H1 (cell line): ENCODE measurements around the gene ADCK2. TPM values are rescaled to one million over a fixed set of nuclear protein-coding genes. Genes with fewer than 3 reads are reported as not detected.

Source experiments
- CTCF ChIA-PET: fragments of 300-600 bp; sonication (Branson Sonifier 250); formaldehyde crosslinking; loops from one replicate; lab custom pipeline; 2021; ENCODE audit not compliant: partially characterized antibody; lab: Charles Lee
- POLR2A ChIA-PET: fragments of 300-600 bp; sonication (Branson Sonifier 250); formaldehyde crosslinking; loops from one replicate; lab custom pipeline; 2021; ENCODE audit warnings: inconsistent platforms; ENCODE audit not compliant: partially characterized antibody; lab: Charles Lee
- DNase-seq, 2 experiments: peaks; one replicate each; pipeline versions ENCODE4 v3.0.0 to v3.0.0-alpha.2; 2010 to 2022; ENCODE audit warnings: low spot score in 2 of 2, low read depth in 1 of 2, mixed read lengths in 1 of 2
- FAIRE-seq: peaks from 2 replicates; lab custom pipeline; 2011; peaks lifted over from hg19 to GRCh38; lab: Jason Lieb, UNC
- H2AFZ ChIP-seq: 2 replicates; pipeline ENCODE4 v1.8.1; 2012; ENCODE audit warnings: low read length, inconsistent platforms
- H2AK5ac ChIP-seq: 2 replicates; pipeline ENCODE4 v1.6.1; 2013; ENCODE audit warnings: low read depth, low read length
- H2BK120ac ChIP-seq: replicated peaks from 2 replicates; pipeline ENCODE3; 2013; ENCODE audit warnings: low read depth, low read length, inconsistent platforms
- H2BK12ac ChIP-seq: 2 replicates; pipeline ENCODE4 v1.6.1; 2013; ENCODE audit warnings: low read depth, low read length
- H2BK15ac ChIP-seq: 2 replicates; pipeline ENCODE4 v1.6.1; 2013; ENCODE audit warnings: low read length
- H2BK20ac ChIP-seq: 2 replicates; pipeline ENCODE4 v1.6.1; 2013; ENCODE audit warnings: low read length
- H2BK5ac ChIP-seq: 2 replicates; pipeline ENCODE4 v1.6.1; 2013; ENCODE audit warnings: low read depth, low read length
- H3K14ac ChIP-seq: 2 replicates; pipeline ENCODE4 v1.6.1; 2013; ENCODE audit warnings: inconsistent platforms; ENCODE audit not compliant: insufficient read length
- H3K18ac ChIP-seq: 2 replicates; pipeline ENCODE4 v1.6.1; 2013; ENCODE audit warnings: low read length; ENCODE audit errors: extremely low read depth
- H3K23ac ChIP-seq: 2 replicates; pipeline ENCODE4 v1.6.1; 2013; ENCODE audit warnings: inconsistent platforms; ENCODE audit not compliant: insufficient read length
- H3K23me2 ChIP-seq: 2 replicates; pipeline ENCODE4 v1.6.1; 2013; ENCODE audit warnings: low read depth, low read length
- H3K27ac ChIP-seq: 2 replicates; pipeline ENCODE4 v1.6.1; 2011; ENCODE audit warnings: low read depth, low read length, inconsistent platforms
- H3K27me3 ChIP-seq, 4 experiments: replicated peaks in 1 of 4; 1 replicate in 1 of 4; 2 replicates in 3 of 4; pipeline versions ENCODE4 v1.6.1 to v1.8.1; 2011 to 2013; ENCODE audit warnings: low read length in 3 of 4, mild to moderate bottlenecking in 3 of 4, inconsistent platforms in 2 of 4, mixed read lengths in 2 of 4, moderate library complexity in 1 of 4; ENCODE audit not compliant: control insufficient read depth in 3 of 4, insufficient read depth in 3 of 4; ENCODE audit errors: extremely low read depth in 1 of 4
- H3K36me3 ChIP-seq, 4 experiments: 2 replicates each; pipeline versions ENCODE4 v1.6.1 to v1.8.1; 2011 to 2013; ENCODE audit warnings: mild to moderate bottlenecking in 4 of 4, low read length in 3 of 4, moderate library complexity in 2 of 4, control low read depth in 1 of 4, inconsistent platforms in 1 of 4; ENCODE audit not compliant: insufficient read depth in 4 of 4, control insufficient read depth in 2 of 4
- H3K4ac ChIP-seq: replicated peaks from 2 replicates; pipeline ENCODE3; 2013; ENCODE audit warnings: low read length, low read depth, mixed read lengths, inconsistent platforms; ENCODE audit not compliant: insufficient read length
- H3K4me1 ChIP-seq, 4 experiments: replicated peaks in 1 of 4; 1 replicate in 1 of 4; 2 replicates in 3 of 4; pipeline versions ENCODE4 v1.6.1 to v1.8.1; 2011 to 2013; ENCODE audit warnings: low read length in 3 of 4, inconsistent platforms in 2 of 4, mixed read lengths in 1 of 4; ENCODE audit not compliant: insufficient read depth in 4 of 4, control insufficient read depth in 3 of 4
- H3K4me2 ChIP-seq, 2 experiments: 2 replicates each; pipeline versions ENCODE4 v1.6.1 to v1.8.1; 2011 to 2013; ENCODE audit warnings: low read depth in 2 of 2, low read length in 2 of 2, control low read depth in 1 of 2, inconsistent platforms in 1 of 2, mild to moderate bottlenecking in 1 of 2; ENCODE audit not compliant: insufficient read depth in 1 of 2
- H3K4me3 ChIP-seq, 4 experiments: fragments of 200-600, 300-600 bp in 1 of 4; sonication (generic), shearing (Covaris generic), sonication (Bioruptor Twin) in 1 of 4; 2 replicates each; pipeline versions ENCODE4 v1.5.1 to v1.8.1; 2011 to 2016; ENCODE audit warnings: low read length in 4 of 4, low read depth in 3 of 4, control low read depth in 2 of 4, inconsistent platforms in 2 of 4, mild to moderate bottlenecking in 2 of 4, mixed read lengths in 1 of 4, moderate library complexity in 1 of 4; ENCODE audit not compliant: insufficient read depth in 2 of 4; ENCODE audit errors: extremely low read depth in 1 of 4
- H3K56ac ChIP-seq: replicated peaks from 2 replicates; pipeline ENCODE3; 2013; ENCODE audit warnings: low read depth, mild to moderate bottlenecking, mixed read lengths, low read length, inconsistent platforms; ENCODE audit not compliant: insufficient read length
- H3K79me1 ChIP-seq: 2 replicates; pipeline ENCODE4 v1.6.1; 2013; ENCODE audit warnings: low read depth, low read length, control low read depth
- H3K79me2 ChIP-seq, 2 experiments: 2 replicates each; pipeline versions ENCODE4 v1.6.1 to v1.8.1; 2012 to 2013; ENCODE audit warnings: low read length in 2 of 2, mild to moderate bottlenecking in 2 of 2, inconsistent platforms in 1 of 2; ENCODE audit not compliant: insufficient read depth in 2 of 2, control insufficient read depth in 1 of 2
- H3K9ac ChIP-seq, 4 experiments: replicated peaks in 1 of 4; 1 replicate in 1 of 4; 2 replicates in 3 of 4; pipeline versions ENCODE4 v1.6.1 to v1.8.1; 2011 to 2013; ENCODE audit warnings: low read depth in 3 of 4, low read length in 3 of 4, control low read depth in 2 of 4, mild to moderate bottlenecking in 2 of 4, moderate library complexity in 2 of 4, inconsistent platforms in 1 of 4; ENCODE audit errors: extremely low read depth in 1 of 4
- H3K9me3 ChIP-seq, 2 experiments: 2 replicates each; pipeline versions ENCODE4 v1.6.1 to v1.8.1; 2012 to 2013; ENCODE audit warnings: mild to moderate bottlenecking in 2 of 2, moderate library complexity in 2 of 2, control low read depth in 1 of 2, inconsistent platforms in 1 of 2, low read depth in 1 of 2, low read length in 1 of 2, mixed read lengths in 1 of 2; ENCODE audit not compliant: insufficient read depth in 2 of 2
- H4K20me1 ChIP-seq, 2 experiments: replicated peaks in 1 of 2; 2 replicates each; pipeline versions ENCODE3 to v1.8.1; 2011 to 2013; ENCODE audit warnings: inconsistent platforms in 2 of 2, low read length in 2 of 2, mild to moderate bottlenecking in 1 of 2; ENCODE audit not compliant: insufficient read depth in 2 of 2, control insufficient read depth in 1 of 2
- H4K5ac ChIP-seq: 2 replicates; pipeline ENCODE4 v1.6.1; 2013; ENCODE audit warnings: low read length, low read depth, mixed read lengths, inconsistent platforms; ENCODE audit not compliant: insufficient read length
- H4K8ac ChIP-seq: 2 replicates; pipeline ENCODE4 v1.8.0; 2013; ENCODE audit warnings: mild to moderate bottlenecking, moderate library complexity, low read length, inconsistent platforms; ENCODE audit not compliant: insufficient read depth; ENCODE audit errors: extremely low read depth
- H4K91ac ChIP-seq: replicated peaks from 2 replicates; pipeline ENCODE3; 2013; ENCODE audit warnings: low read length, mixed read lengths, inconsistent platforms; ENCODE audit not compliant: insufficient read length
- EP300 ChIP-seq, 2 experiments: IDR thresholded peaks; 1 replicate in 1 of 2; 2 replicates in 1 of 2; pipeline ENCODE4 v1.6.1; 2011 to 2012; ENCODE audit warnings: low read depth in 2 of 2, low read length in 2 of 2, mild to moderate bottlenecking in 2 of 2, borderline replicate concordance in 1 of 2, inconsistent platforms in 1 of 2, moderate library complexity in 1 of 2
- WGBS, 2 experiments: shearing (Covaris generic) in 1 of 2; methylation state at CpG; one replicate each; pipeline versions ENCODE4 v1.1.6 to v1.1.7; 2013 to 2015; ENCODE audit warnings: low lambda C conversion rate in 2 of 2, mixed read lengths in 2 of 2, inconsistent platforms in 1 of 2, low coverage in 1 of 2, missing lambda C conversion rate in 1 of 2; ENCODE audit not compliant: insufficient replicate concordance in 2 of 2, insufficient coverage in 1 of 2, insufficient read length in 1 of 2; ENCODE audit errors: extremely low coverage in 1 of 2, missing lambda C conversion rate in 1 of 2; 5-methylcytosine and 5-hydroxymethylcytosine counted together
- polyA plus RNA-seq, 7 experiments: library from polyadenylated mRNA; depleted of rRNA in 3 of 7; stranded (reverse) in 5 of 7; unstranded in 2 of 7; fragments of >200 nt in 5 of 7; fragments of 200-250 nt in 2 of 7; gene quantifications; 1 replicate in 5 of 7; 2 replicates in 1 of 7; 4 replicates in 1 of 7; pipeline versions ENCODE4 v1.2.1 to v1.2.3, GENCODE V29; 2011 to 2013; ENCODE audit warnings: missing spikeins in 2 of 7, mixed read lengths in 2 of 7
- total RNA-seq: library from RNA; stranded (reverse); fragmentation: NEBNext Ultra II Directional; extraction: Animal tissue kit (Norgen Biotek cat#: 25700); gene quantifications from 2 replicates; pipeline ENCODE4 v1.2.1, GENCODE V29; 2021

ADCK2 gene
- total and polyA plus RNA-seq, 2 of the 8 experiments (the other 6 are each of a cell fraction or from before 2014, with no cell fraction given) = 6.9 to 11.7 TPM

GRCh38 chr7:140676306-140676705, 3.6 kb downstream of the ADCK2 start:
- 87% methylated on average over 3 of the region's 3 CpGs; no CpG with 5 or more reads in 1 of the 2 experiments for WGBS, 2 experiments
- H3K23me2 ChIP-seq = peaks cover 5% of the 10 kb centered on the region; the same call in 1 of the 2 replicates
- no peaks in the 10 kb centered on the region for H3K79me2 ChIP-seq
- H4K5ac ChIP-seq = no peak overlapping the region
- peaks cover 0 to 8% (median 2%) of the 10 kb centered on the region in 4 experiments; a peak in 3 of 7 replicates for H3K27me3 ChIP-seq
- no peak overlapping the region for H3K56ac ChIP-seq
- no peak overlapping the region for H2BK5ac ChIP-seq
- no peak overlapping the region for H3K18ac ChIP-seq
- no peak overlapping the region for H3K4ac ChIP-seq
- no peak overlapping the region for H3K23ac ChIP-seq
- no peak overlapping the region for H4K91ac ChIP-seq
- H2BK20ac ChIP-seq = no peak overlapping the region
- no peak overlapping the region for H2BK12ac ChIP-seq
- FAIRE-seq (no peak), DNase-seq (no peak)
- ChIA-PET CTCF (interaction anchor here (1.1 to 4.5 kb wide), 10 partner anchors 9 to 308 kb away, joined by 3 to 38 read pairs (median 6); no protein-coding TSS in a partner anchor), POLR2A (no interaction called here)
- H4K20me1 ChIP-seq = no peaks in the 10 kb centered on the region
- H2AFZ ChIP-seq = no peak overlapping the region
- H3K4me1 ChIP-seq = peaks cover 0 to 6% (median 2%) of the 10 kb centered on the region in 4 experiments; a peak in 5 of 7 replicates
- no peak overlapping the region for H3K4me2 ChIP-seq
- no peak overlapping the region for H3K14ac ChIP-seq
- no peaks in the 10 kb centered on the region for H3K9me3 ChIP-seq
- H3K36me3 ChIP-seq = no peaks in the 10 kb centered on the region
- H2AK5ac ChIP-seq = no peak overlapping the region
- no peak overlapping the region for H3K4me3 ChIP-seq
- no peak overlapping the region for H3K9ac ChIP-seq
- no peak overlapping the region for H2BK15ac ChIP-seq
- no peak overlapping the region for H3K27ac ChIP-seq
- no peaks in the 10 kb centered on the region for H3K79me1 ChIP-seq
- H4K8ac ChIP-seq = no peak overlapping the region
- no peak overlapping the region for H2BK120ac ChIP-seq
- no peak for TF ChIP-seq EP300 (IDR thresholded peaks at IDR 0.05; ENCODE audit: borderline replicate concordance in 1 of 2, low read depth in 2 of 2, low read length in 2 of 2)
